GM03348 (cell line): ENCODE data around the gene PHF11.
"Not testable (repeated sequence)": the region's sequence is repeated elsewhere in the genome, so short reads cannot be mapped to it uniquely, and the experiment has no call there.

Experiments used
- DNase-seq: peaks from one replicate; pipeline ENCODE4 v3.0.0; 2012; ENCODE audit warnings: low spot score

PHF11 gene

DNA sequence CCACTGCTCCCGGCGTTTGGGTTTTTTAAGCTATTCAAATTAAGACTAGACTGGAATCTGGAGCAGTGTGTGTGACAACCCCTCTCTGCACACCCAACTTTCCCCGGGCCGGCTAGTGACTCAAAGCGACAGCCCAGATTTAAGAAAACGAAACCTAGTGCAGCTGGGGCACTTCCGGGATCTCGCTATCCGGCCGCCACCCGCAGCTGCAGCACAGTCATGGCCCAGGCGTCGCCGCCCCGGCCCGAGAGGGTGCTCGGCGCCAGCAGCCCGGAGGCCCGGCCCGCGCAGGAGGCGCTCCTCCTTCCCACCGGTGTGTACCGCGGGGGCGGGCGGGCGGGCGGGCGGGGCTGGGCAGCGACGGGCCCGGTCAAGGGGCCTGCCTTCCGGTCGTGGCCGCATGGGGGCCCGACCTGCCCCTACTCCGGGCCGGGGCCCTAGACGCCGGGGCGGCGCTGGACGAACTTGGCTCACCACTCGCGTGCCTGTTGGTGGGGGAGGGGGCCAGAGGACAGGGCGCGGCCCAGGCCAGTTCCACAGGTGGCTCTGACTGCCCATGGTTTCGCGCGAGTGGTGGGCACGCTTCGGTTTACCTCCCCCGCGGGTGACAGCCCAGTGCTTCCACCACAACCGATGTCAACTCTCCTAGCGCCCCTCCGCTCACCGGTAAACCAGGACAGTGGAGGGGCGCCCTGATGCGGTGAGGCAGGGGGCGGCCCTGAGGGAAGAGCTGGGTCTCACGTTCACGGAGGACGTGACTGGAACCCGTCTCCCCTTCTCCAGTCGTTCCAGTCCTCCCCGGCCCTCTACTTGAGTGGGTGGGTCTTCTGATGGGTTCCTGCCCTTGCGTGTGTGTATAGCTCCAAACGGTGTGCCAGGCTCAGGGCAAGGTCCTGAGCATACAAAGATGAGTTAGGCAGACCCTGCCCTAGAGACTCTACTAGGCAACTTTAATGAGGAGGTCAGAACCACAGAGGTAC lies at the start of gene PHF11:
PHF11 (plus strand) TSS at position 171 of the 980 bp plus-strand sequence; CDS start at position 220, 49 bp downstream.
- DNase-seq, result peak; percentile 86

DNA sequence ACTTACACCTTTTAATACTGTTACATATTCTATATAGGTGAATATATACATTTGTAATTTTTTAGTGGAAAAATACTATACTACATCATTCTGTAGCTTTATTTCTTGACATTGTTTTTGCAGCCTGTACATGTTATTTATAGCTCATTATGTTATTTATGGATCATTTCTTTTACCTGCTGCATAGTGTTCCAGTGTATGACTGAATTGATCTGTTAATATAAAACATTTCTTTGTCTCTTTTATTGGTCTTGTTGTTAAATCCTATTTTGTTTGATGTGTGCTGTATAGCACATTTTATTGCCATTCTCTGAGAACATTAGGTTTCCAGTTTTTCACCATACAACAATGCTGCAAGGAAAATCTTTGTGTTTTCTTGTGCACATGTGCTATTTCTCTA lies 49.3 kb upstream of the PHF11 start:
- no peak for DNase-seq

DNA sequence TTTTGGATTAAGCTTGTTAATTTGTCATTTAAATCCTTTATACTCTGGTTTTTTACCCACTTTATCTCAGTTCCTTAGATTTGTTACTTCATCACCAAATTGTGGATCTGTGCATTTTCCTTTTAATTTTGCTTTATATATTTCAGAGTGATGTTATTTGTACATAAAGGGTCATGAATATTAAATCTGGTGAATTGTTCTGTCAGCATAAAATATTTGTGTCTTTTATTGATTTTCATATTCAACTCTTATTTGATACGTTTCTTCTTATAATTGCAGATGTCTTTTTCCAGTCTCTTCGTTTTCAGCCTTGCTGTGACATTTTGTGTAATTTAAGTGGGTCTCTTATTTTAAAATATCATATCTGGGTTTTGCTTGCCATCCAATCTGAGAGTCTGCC lies 47.0 kb upstream of the PHF11 start:
- DNase-seq, result no peak

GRCh38 chr13:49450105-49450819 lies 45.5 kb upstream of the PHF11 start:
- DNase-seq, result no peak

DNA sequence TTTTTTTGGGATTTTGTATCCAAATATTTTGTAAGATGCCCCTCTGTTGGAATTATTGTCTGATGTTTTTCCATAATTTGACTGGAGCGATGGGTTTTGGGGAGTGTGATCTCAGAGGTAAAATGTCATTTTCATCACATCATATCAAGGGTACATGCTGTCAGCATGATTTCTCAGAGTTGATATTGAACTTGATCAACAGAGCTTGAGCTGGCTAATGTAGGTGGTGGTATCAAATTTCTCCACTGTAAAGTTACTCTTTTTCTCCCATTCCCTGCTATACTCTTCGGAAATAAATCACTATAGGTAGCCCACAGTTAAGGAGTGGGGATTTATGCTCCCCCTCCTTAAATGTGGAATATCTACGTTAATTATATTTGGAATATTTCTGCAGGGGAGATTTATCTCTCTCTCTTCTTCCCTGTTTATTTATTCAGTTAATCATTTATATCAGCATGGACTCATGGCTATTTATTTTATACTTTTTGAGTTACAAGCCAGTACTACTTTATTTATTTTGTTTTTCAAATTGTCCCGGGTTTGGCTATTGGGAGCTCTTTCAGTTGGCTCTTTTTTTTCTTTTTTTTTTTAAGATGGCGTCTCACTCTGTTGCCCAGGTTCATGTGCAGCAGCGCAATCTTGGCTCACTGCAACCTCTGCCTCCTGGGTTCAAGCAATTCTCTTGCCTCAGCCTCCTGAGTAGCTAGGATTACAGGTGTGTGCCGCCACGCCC lies 42.9 kb upstream of the PHF11 start:
- DNase-seq, result no peak

GRCh38 chr13:49453465-49453864 lies 42.3 kb upstream of the PHF11 start:
- DNase-seq, result no peak

DNA sequence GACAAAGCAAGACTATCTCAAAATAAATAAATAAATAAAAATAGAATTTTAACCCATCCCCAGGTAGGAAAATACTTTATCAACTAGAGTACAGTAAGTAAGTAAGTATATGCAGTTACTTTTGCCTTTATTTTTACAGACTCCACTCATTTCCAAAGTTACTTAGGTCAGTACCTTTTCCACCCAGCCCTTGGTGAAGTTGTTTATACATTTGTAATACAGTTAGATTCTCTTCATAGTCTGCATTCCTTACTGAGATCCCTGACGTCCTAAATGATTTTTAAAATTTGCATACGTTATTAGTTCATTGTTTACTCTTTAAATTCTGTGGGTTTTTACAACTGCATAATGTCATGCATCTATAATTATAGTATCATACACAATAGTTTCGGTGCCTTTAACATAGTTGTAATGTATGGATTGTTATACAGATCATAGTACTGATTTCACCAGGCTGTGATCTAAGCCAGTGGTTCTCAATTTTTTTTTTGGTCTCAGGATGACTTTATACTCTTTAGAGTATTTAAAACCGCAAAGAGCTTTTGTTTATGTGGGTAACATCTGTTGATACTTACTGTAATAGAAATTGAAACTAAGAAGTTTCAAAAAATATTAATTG lies 41.3 kb upstream of the PHF11 start:
- peak; percentile 18 for DNase-seq

DNA sequence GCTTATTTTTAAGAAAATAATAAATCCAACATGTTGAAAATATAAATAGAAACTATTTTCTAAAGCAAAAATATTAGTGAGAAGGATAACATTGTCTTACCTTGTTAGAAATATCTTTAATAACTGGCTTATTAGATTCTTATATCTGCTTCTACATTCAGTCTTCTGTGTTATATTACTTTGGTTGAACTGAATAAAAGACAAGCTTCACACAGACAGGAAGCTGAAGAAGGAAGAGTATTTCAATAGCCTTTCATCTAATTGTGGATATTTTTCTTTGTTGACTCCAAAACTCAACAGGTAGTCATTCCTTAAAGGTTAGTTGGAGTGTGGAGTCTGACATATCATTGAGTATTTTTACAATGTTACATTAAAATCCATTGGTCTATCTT lies 40.8 kb upstream of the PHF11 start:
- DNase-seq, result no peak

GRCh38 chr13:49456156-49456555 lies 39.6 kb upstream of the PHF11 start:
- no peak for DNase-seq

DNA sequence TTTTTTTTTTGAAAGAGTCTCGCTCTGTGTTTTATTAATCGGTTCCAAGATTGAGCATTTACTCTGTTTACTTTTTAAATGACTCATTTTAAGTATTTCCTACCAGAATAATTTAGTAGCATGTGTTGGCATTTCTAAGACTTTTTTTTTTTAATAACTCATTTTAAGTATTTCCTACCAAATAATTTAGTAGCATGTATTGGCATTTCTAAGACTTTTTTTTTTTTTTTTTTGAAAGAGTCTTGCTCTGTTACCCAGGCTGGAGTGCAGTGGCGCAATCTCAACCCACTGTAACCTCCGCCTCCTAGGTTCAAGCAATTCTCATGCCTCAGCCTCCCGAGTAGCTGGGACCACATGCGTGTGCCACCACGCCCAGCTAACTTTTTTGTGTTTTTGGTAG lies 38.5 kb upstream of the PHF11 start:
- DNase-seq, result peak; percentile 12

- no peak for DNase-seq
Observed at GRCh38 chr13:49459580-49459979, 36.2 kb upstream of the PHF11 start.

- DNase-seq, result no peak
Observed at GRCh38 chr13:49464085-49464484, 31.7 kb upstream of the PHF11 start.

DNA sequence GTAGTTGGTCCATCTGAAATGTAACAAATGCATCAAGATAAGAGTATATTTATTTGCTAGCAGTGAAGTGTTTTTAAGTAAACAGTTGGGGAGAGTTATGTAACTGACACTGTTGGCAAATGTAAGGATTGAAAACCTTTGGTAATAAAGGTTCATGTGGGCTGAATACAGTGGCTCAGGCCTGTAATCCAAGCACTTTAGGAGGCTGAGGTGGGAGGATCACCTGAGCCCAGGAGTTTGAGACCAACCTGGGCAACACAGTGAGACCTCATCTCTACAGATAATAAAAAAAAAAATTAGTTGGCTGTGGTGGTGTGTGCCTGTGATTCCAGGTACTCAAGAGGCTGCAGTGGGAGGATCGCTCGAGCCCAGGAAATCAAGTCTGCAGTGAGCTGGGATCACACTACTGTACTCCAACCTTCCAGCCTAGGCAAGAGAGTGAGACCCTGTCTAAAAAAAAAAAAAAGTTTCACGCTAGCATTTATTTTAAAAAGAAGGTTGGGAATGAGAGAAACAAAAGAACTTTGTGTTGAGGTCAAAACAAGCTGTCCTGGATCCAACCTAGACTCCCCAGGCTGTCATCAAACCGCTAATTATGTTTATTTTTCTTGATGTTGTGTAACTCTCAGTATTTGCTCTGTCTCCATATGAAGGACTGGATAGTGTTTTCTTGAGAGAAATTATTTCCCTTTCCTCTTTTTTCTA lies 31.0 kb upstream of the PHF11 start:
- DNase-seq, result no peak

GRCh38 chr13:49466292-49466838 lies 29.4 kb upstream of the PHF11 start:
- DNase-seq, result no peak

GRCh38 chr13:49472186-49472585 lies 23.6 kb upstream of the PHF11 start:
- DNase-seq, result no peak

DNA sequence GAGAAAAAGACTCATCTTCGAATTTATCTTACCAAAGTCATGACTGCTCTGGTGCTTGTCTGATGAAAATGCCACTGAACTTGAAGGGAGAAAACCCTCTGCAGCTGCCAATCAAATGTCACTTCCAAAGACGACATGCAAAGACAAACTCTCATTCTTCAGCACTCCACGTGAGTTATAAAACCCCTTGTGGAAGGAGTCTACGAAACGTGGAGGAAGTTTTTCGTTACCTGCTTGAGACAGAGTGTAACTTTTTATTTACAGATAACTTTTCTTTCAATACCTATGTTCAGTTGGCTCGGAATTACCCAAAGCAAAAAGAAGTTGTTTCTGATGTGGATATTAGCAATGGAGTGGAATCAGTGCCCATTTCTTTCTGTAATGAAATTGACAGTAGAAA lies 19.2 kb upstream of the PHF11 start:
- no peak for DNase-seq

GRCh38 chr13:49481788-49482187 lies 14.0 kb upstream of the PHF11 start:
- no peak for DNase-seq

GRCh38 chr13:49488563-49488962 lies 7.2 kb upstream of the PHF11 start:
- no peak for DNase-seq

- DNase-seq, result no peak
Observed at GRCh38 chr13:49494645-49495044, 1.1 kb upstream of the PHF11 start.

DNA sequence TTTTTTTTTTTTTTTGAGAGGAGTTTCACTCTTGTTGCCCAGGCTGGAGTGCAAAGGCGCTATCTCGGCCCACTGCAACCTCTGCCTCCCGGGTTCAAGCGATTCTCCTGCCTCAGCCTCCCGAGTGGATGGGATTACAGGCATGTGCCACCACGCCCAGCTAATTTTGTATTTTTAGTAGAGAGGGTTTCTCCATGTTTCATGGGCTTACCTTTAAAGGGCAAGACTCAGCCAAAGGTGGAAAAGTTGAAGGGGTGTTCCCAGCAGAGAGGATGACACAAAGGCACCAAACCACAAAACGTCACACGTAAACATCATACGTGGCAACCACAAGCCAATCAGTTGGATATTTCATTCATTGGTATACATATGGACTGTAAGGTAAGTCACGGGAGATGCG lies 1.1 kb downstream of the PHF11 start:
- not testable (repeated sequence) for DNase-seq

DNA sequence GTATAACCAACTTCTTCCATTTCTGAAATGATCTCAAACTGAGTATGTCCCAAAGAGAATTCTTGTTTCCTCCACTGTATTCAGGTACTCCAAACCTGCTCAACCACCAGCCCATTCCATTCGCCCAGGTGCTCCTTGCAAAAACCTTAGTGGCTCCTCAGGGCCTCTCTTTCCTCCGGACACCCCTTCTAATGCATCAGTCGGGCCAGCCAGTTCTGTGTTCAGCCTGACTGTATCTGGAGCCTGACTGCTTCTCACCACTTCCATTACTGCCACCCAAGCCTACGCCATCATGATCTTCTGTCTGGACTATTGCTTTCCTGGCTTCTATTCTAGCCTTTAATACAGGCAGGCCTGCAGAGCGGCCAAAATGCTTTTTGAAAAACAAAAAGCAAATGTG lies 1.5 kb downstream of the PHF11 start:
- no peak for DNase-seq
